ENCODE results near the gene CWC27.

GRCh38 chr5:65032250-65032649, 263.5 kb downstream of the CWC27 start:
- TF ChIP-seq, protein P1, sequence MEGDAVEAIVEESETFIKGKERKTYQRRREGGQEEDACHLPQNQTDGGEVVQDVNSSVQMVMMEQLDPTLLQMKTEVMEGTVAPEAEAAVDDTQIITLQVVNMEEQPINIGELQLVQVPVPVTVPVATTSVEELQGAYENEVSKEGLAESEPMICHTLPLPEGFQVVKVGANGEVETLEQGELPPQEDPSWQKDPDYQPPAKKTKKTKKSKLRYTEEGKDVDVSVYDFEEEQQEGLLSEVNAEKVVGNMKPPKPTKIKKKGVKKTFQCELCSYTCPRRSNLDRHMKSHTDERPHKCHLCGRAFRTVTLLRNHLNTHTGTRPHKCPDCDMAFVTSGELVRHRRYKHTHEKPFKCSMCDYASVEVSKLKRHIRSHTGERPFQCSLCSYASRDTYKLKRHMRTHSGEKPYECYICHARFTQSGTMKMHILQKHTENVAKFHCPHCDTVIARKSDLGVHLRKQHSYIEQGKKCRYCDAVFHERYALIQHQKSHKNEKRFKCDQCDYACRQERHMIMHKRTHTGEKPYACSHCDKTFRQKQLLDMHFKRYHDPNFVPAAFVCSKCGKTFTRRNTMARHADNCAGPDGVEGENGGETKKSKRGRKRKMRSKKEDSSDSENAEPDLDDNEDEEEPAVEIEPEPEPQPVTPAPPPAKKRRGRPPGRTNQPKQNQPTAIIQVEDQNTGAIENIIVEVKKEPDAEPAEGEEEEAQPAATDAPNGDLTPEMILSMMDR (IDR thresholded peaks at IDR 0.05) = no peak
- no peak for TF ChIP-seq POLR2A (IDR thresholded peaks at IDR 0.05)

Measured in testis (tissue), 2 donors.